WTC11 (cell line): Measurements from ENCODE around the gene E2F2. TPM values are rescaled to one million over a fixed set of nuclear protein-coding genes. Genes with fewer than 3 reads are reported as not detected.

Experiments used
- ATF2 ChIP-seq: sonication (generic); formaldehyde crosslinking; IDR thresholded peaks from 2 replicates; pipeline ENCODE4 v1.8.1; 2022; ENCODE audit warnings: low read depth, missing genetic modification reagents, borderline replicate concordance
- CBFB ChIP-seq: sonication (generic); formaldehyde crosslinking; IDR thresholded peaks from 2 replicates; pipeline ENCODE4 v1.8.1; 2022; ENCODE audit warnings: mild to moderate bottlenecking, low read depth, missing genetic modification reagents
- CDX4 ChIP-seq: fragments of 250-450 bp; sonication (Bioruptor Pico); IDR thresholded peaks from 2 replicates; pipeline ENCODE4 v1.9.0; 2021; ENCODE audit warnings: moderate library complexity, mild to moderate bottlenecking, inconsistent platforms, borderline replicate concordance
- CREB1 ChIP-seq: sonication (generic); formaldehyde crosslinking; IDR thresholded peaks from 2 replicates; pipeline ENCODE4 v1.8.0; 2023; ENCODE audit warnings: mild to moderate bottlenecking, missing genetic modification reagents
- E2F1 ChIP-seq: sonication (generic); formaldehyde crosslinking; IDR thresholded peaks from 2 replicates; pipeline ENCODE4 v1.8.0; 2022; ENCODE audit warnings: mild to moderate bottlenecking, missing genetic modification reagents
- E2F4 ChIP-seq: sonication (generic); formaldehyde crosslinking; IDR thresholded peaks from 2 replicates; pipeline ENCODE4 v1.8.1; 2022; ENCODE audit warnings: low read depth, mild to moderate bottlenecking, moderate library complexity, missing genetic modification reagents, borderline replicate concordance
- E2F5 ChIP-seq: sonication (generic); formaldehyde crosslinking; IDR thresholded peaks from 2 replicates; pipeline ENCODE4 v1.8.1; 2022; ENCODE audit warnings: mild to moderate bottlenecking, moderate library complexity, missing genetic modification reagents
- FOXJ3 ChIP-seq: sonication (generic); formaldehyde crosslinking; IDR thresholded peaks from 2 replicates; pipeline ENCODE4 v1.9.0; 2021; ENCODE audit warnings: missing genetic modification reagents, mild to moderate bottlenecking, borderline replicate concordance
- FOXP4 ChIP-seq: sonication (generic); formaldehyde crosslinking; IDR thresholded peaks from 2 replicates; pipeline ENCODE4 v1.8.0; 2022; ENCODE audit warnings: mild to moderate bottlenecking, missing genetic modification reagents
- HMGA2 ChIP-seq: fragments of 250-450 bp; sonication (Bioruptor Pico); IDR thresholded peaks from 2 replicates; pipeline ENCODE4 v1.4.0; 2021; ENCODE audit warnings: mild to moderate bottlenecking, moderate library complexity
- HMGXB4 ChIP-seq: sonication (generic); formaldehyde crosslinking; IDR thresholded peaks from 2 replicates; pipeline ENCODE4 v1.8.1; 2023; ENCODE audit warnings: mild to moderate bottlenecking, moderate library complexity, missing genetic modification reagents
- IRF1 ChIP-seq: sonication (generic); formaldehyde crosslinking; IDR thresholded peaks from 2 replicates; pipeline ENCODE4 v1.8.0; 2023; ENCODE audit warnings: missing genetic modification reagents
- MLX ChIP-seq: sonication (generic); formaldehyde crosslinking; IDR thresholded peaks from 2 replicates; pipeline ENCODE4 v1.8.1; 2023; ENCODE audit warnings: mild to moderate bottlenecking, missing genetic modification reagents, moderate library complexity
- NFYB ChIP-seq: sonication (generic); formaldehyde crosslinking; conservative IDR thresholded peaks from 2 replicates; pipeline ENCODE4 v1.8.0; 2022; ENCODE audit warnings: low read depth, missing genetic modification reagents
- NR2C2 ChIP-seq: sonication (generic); formaldehyde crosslinking; IDR thresholded peaks from 2 replicates; pipeline ENCODE4 v1.8.0; 2022; ENCODE audit warnings: mild to moderate bottlenecking, missing genetic modification reagents
- NR3C1 ChIP-seq: sonication (generic); formaldehyde crosslinking; conservative IDR thresholded peaks from 2 replicates; pipeline ENCODE4 v1.8.1; 2023; ENCODE audit warnings: low read depth, mild to moderate bottlenecking, missing genetic modification reagents
- PREB ChIP-seq: sonication (generic); formaldehyde crosslinking; IDR thresholded peaks from 2 replicates; pipeline ENCODE4 v1.8.1; 2022; ENCODE audit warnings: mild to moderate bottlenecking, missing genetic modification reagents, moderate library complexity, borderline replicate concordance
- RELA ChIP-seq: sonication (generic); formaldehyde crosslinking; IDR thresholded peaks from 2 replicates; pipeline ENCODE4 v1.8.1; 2022; ENCODE audit warnings: missing genetic modification reagents, mild to moderate bottlenecking, borderline replicate concordance
- SOX15 ChIP-seq: fragments of 250-450 bp; sonication (Bioruptor Pico); IDR thresholded peaks from 2 replicates; pipeline ENCODE4 v1.9.0; 2021; ENCODE audit warnings: mild to moderate bottlenecking
- SP1 ChIP-seq: sonication (generic); formaldehyde crosslinking; conservative IDR thresholded peaks from 2 replicates; pipeline ENCODE4 v1.8.1; 2022; ENCODE audit warnings: missing genetic modification reagents
- ZNF138 ChIP-seq: sonication (generic); formaldehyde crosslinking; conservative IDR thresholded peaks from 2 replicates; pipeline ENCODE4 v1.8.1; 2022; ENCODE audit warnings: mild to moderate bottlenecking, moderate library complexity, missing genetic modification reagents
- ZNF317 ChIP-seq: sonication (generic); formaldehyde crosslinking; IDR thresholded peaks from 2 replicates; pipeline ENCODE4 v1.8.1; 2023; ENCODE audit warnings: low read depth, mild to moderate bottlenecking, moderate library complexity, missing genetic modification reagents, borderline replicate concordance
- ZNF416 ChIP-seq: fragments of 250-450 bp; sonication (Bioruptor Pico); IDR thresholded peaks from 2 replicates; pipeline ENCODE4 v1.9.0; 2021; ENCODE audit warnings: mild to moderate bottlenecking, inconsistent platforms
- ZNF423 ChIP-seq: fragments of 250-450 bp; sonication (Bioruptor Pico); IDR thresholded peaks from 2 replicates; pipeline ENCODE4 v2.1.2; 2022; ENCODE audit warnings: mild to moderate bottlenecking, moderate library complexity
- total RNA-seq: library from RNA; stranded (reverse); gene quantifications from 3 replicates; pipeline ENCODE4 v1.2.3, GENCODE V29; 2021

The E2F2 gene
- total RNA-seq, 1 experiment from 2014 or later: 5.6 TPM

GRCh38 chr1:23555986-23556634 lies 25.1 kb upstream of the E2F2 start (continued):
- TF ChIP-seq E2F4 (CRISPR knock-in tag): no peak
- no peak for TF ChIP-seq MLX (CRISPR knock-in tag)
- TF ChIP-seq FOXJ3 (CRISPR knock-in tag): no peak
- no peak for TF ChIP-seq HMGA2 (CRISPR knock-in tag)
- TF ChIP-seq NR3C1 (CRISPR knock-in tag): no peak
- no peak for TF ChIP-seq SOX15 (CRISPR knock-in tag)
- no peak for TF ChIP-seq RELA (CRISPR knock-in tag)
- no peak for TF ChIP-seq ZNF317 (CRISPR knock-in tag)
- TF ChIP-seq NR2C2 (CRISPR knock-in tag): no peak
- TF ChIP-seq SP1 (CRISPR knock-in tag): peak; percentile 74
- TF ChIP-seq IRF1 (CRISPR knock-in tag): no peak
- TF ChIP-seq E2F1: no peak
- no peak for TF ChIP-seq E2F5
- no peak; the same call in 1 of the 2 replicates for TF ChIP-seq FOXP4
- no peak for TF ChIP-seq HMGXB4 (CRISPR knock-in tag)
- no peak for TF ChIP-seq CDX4 (CRISPR knock-in tag)
- no peak for TF ChIP-seq ATF2 (CRISPR knock-in tag)
- TF ChIP-seq ZNF423: no peak
- no peak for TF ChIP-seq ZNF138 (CRISPR knock-in tag)
- no peak for TF ChIP-seq PREB
- TF ChIP-seq ZNF416 (CRISPR knock-in tag): peak; percentile 90
- TF ChIP-seq CBFB (CRISPR knock-in tag): 0 out of 2 replicates have a peak, but pooled peaks have one; percentile 29
- TF ChIP-seq NFYB (CRISPR knock-in tag): no peak
- no peak; the same call in 1 of the 2 replicates for TF ChIP-seq CREB1
